Spleen (tissue), 7 donors: Measurements from ENCODE around the gene ZFYVE28.

Experiments
- POLR2A ChIP-seq, 3 donors: fragments of 450-650 bp; IDR thresholded peaks; one replicate each; pipeline ENCODE4 v1.5.1; 2017; ENCODE audit warnings: antibody characterized with exemption in 3 of 3, mild to moderate bottlenecking in 1 of 3
- POLR2AphosphoS5 ChIP-seq, 3 donors: sonication (generic); formaldehyde crosslinking; IDR thresholded peaks; one replicate each; pipeline ENCODE4 v1.5.1; 2017; ENCODE audit warnings: antibody characterized with exemption in 3 of 3
- TF ChIP-seq, protein P1 (sequence below), 11 experiments: fragments of 200-600 bp in 7 of 11; fragments of 450-650 bp in 4 of 11; sonication (generic) in 4 of 11; IDR thresholded peaks in 8 of 11; conservative IDR thresholded peaks in 3 of 11; 1 replicate in 7 of 11; 2 replicates in 4 of 11; pipeline versions ENCODE4 v1.4.0 to v1.8.0; 2016 to 2021; ENCODE audit warnings: antibody characterized with exemption in 11 of 11, inconsistent platforms in 4 of 11, mild to moderate bottlenecking in 1 of 11
- donor health status: DM: no; HTN: no; CAD: no; lungs with moderate emphysema.
- donor health status: DM: no; HTN: no; CAD: no.
- donor health status: DM: no; HTN: no; CAD: no.

DNA sequence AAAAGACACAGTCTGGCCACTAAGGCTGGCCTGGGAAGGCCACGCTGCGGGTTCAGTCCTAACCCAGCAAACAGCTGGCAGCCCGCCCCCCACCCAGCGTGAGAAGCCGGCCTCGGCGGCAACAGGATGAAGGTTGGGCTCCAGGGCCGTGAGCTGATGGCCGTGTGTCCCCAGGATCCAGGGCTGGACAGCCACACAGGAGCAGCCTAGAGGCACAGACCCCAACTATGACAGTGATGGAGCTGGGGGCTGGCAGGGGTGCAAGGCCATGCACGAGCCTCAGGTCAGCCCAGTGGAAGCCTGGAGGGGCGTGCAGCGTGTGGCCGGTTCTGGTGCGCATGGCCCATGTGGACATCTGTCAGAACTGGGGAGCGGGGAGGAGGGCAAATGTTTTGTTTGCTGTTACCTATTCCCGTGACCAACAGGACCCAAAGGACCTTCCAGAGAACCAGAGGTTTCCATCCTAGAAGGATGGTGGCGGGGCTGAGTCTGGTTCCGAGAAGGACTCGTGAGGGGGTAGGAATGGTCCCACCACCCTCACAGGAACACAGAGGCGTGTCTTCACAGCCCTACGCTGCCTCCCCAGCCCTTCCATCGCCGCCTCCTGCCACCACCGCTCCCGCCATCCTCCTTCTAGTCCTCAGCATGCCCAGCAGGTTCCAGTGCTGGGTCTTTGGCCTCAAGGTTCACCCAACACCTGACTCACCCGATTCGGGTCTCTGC lies 46.5 kb downstream of the ZFYVE28 start:
- TF ChIP-seq, protein P1, sequence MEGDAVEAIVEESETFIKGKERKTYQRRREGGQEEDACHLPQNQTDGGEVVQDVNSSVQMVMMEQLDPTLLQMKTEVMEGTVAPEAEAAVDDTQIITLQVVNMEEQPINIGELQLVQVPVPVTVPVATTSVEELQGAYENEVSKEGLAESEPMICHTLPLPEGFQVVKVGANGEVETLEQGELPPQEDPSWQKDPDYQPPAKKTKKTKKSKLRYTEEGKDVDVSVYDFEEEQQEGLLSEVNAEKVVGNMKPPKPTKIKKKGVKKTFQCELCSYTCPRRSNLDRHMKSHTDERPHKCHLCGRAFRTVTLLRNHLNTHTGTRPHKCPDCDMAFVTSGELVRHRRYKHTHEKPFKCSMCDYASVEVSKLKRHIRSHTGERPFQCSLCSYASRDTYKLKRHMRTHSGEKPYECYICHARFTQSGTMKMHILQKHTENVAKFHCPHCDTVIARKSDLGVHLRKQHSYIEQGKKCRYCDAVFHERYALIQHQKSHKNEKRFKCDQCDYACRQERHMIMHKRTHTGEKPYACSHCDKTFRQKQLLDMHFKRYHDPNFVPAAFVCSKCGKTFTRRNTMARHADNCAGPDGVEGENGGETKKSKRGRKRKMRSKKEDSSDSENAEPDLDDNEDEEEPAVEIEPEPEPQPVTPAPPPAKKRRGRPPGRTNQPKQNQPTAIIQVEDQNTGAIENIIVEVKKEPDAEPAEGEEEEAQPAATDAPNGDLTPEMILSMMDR (IDR thresholded peaks at IDR 0.05 in 8 of 11, conservative IDR thresholded peaks at IDR 0.05 in 3 of 11): no peak
- TF ChIP-seq POLR2A (IDR thresholded peaks at IDR 0.05) (no peak), POLR2AphosphoS5 (IDR thresholded peaks at IDR 0.05) (no peak)
